ENCODE measurements around the gene PAIP1.
"Not testable (repeated sequence)": the region's sequence is repeated elsewhere in the genome, so short reads cannot be mapped to it uniquely, and the experiment has no call there.

Gene PAIP1

DNA sequence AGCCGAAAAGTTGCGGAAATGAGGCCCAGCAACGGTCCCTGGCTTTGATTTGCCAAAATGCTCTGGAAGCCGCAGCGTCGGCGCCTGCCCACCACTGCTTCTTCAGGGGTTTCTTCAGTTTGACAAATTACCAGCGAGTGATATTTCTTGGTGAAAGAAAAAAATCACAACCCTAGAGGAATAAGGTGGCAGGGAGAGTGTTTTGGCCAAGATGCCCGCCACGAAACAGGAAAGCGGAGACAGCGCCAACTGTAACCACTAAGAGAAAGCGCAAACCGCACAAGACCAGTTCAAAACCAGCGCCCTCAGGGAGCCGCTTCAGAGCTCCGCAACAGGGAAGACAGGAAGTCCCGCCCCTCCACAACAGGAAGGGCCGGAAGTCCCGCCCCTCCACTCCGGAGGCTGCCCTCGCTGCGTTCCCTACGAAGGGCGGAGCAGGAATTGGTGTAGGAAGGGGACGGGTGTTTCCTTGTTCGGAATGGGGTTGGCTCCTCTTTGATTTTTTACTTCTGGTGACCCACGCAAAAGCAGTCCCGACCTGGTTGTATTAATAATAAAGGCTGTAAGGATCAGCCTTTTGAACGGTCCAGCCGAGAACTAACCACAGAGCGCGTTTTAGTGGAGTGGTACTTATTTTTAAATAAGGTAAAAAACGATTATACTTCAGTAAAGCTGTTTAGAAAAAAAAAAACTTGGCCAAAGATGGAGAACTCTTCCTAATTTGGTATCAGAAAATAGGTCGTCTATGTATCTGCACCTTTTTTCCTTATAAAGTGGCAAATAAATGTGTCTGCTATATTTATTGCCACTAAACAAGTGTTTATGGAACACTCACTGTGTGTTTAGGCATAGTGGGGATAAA, 41.8 kb downstream of the PAIP1 start, which contains the start of gene C5orf34:
C5orf34 (minus strand) TSS at position 333 of the 862 bp plus-strand sequence. CDS start 5,809 bp downstream, outside the sequence.
- ATAC-seq (peak; percentile 98), DNase-seq (peak; percentile 98)
- Mint-ChIP-seq H3K4me1 (peaks cover 28% of the 10 kb centered on the region), H3K27me3 (no peaks in the 10 kb centered on the region), H3K27ac (peak within 1 kb of the TSS; percentile 95), H3K9me3 (no peaks in the 10 kb centered on the region), H3K36me3 (ENCODE audit: low read depth) (peaks cover 14% of the 10 kb centered on the region), H3K4me3 (peak within 1 kb of the TSS; percentile 91)

DNA sequence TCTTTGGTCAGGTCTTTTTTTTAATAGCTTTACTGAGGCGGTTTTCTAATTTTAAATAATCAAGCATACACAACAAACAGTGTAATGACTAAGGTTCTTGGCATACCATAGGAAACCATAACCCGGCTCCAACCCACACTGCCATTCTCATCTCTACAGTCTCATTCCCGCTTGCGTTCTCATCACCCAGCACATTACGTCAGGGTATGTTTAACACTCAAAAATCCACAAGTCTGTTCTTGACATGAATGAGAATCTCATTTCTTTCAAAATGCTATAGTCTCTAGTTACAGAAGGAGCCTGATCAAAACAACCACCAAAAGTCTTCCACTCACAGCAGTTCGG, 42.4 kb downstream of the PAIP1 start:
- Mint-ChIP-seq H3K4me1 (peaks cover 28% of the 10 kb centered on the region), H3K36me3 (ENCODE audit: low read depth) (peaks cover 14% of the 10 kb centered on the region), H3K27ac (peak overlapping the region; percentile 95), H3K27me3 (no peaks in the 10 kb centered on the region), H3K4me3 (peak overlapping the region; percentile 91), H3K9me3 (no peaks in the 10 kb centered on the region)
- DNase-seq (no peak), ATAC-seq (peak; percentile 75)

DNA sequence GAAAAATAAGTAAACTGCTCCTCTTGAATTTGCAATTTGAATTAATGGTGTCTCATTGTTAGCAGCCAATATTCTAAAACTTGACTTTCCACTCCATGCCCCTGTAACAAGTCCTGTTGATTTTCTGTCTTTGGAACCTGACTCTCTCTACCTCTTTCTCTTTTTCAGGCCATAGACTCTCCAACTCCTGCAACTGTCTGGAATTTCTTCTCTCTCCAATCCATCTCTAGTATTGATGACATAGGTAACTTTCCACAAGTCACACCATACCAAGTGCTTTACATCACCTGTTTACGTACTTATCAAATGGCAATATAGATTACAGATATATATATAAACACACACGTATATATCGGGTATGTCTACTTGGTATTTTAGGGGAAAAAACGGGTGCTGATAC, 42.9 kb downstream of the PAIP1 start:
- no peaks in the 10 kb centered on the region for H3K9me3 Mint-ChIP-seq
- H3K4me1 Mint-ChIP-seq = peaks cover 28% of the 10 kb centered on the region
- peak overlapping the region; percentile 95 for H3K27ac Mint-ChIP-seq
- peak overlapping the region; percentile 91 for H3K4me3 Mint-ChIP-seq
- no peaks in the 10 kb centered on the region for H3K27me3 Mint-ChIP-seq
- peaks cover 16% of the 10 kb centered on the region for H3K36me3 Mint-ChIP-seq (ENCODE audit: low read depth)
- ATAC-seq = no peak
- DNase-seq = no peak

DNA sequence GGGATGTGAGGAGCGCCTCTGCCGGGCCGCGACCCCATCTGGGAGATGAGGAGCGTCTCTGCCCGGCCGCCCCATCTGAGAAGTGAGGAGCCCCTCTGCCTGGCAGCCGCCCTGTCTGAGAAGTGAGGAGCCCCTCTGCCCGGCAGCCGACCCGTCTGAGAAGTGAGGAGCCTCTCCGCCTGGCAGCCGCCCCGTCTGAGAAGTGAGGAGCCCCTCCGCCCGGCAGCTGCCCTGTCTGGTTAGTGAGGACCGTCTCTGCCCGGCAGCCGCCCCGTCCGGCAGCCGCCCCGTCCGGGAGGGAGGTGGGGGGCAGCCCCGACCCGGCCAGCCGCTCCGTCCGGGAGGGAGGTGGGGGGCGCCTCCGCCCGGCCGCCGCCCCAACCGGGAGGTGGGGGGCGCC, 45.8 kb downstream of the PAIP1 start:
- not testable (repeated sequence) for ATAC-seq, H3K27me3 Mint-ChIP-seq, H3K4me3 Mint-ChIP-seq, H3K27ac Mint-ChIP-seq, DNase-seq, H3K9me3 Mint-ChIP-seq
- Mint-ChIP-seq H3K36me3 (ENCODE audit: low read depth) (peaks cover 21% of the 10 kb centered on the region), H3K4me1 (peaks cover 26% of the 10 kb centered on the region)

DNA sequence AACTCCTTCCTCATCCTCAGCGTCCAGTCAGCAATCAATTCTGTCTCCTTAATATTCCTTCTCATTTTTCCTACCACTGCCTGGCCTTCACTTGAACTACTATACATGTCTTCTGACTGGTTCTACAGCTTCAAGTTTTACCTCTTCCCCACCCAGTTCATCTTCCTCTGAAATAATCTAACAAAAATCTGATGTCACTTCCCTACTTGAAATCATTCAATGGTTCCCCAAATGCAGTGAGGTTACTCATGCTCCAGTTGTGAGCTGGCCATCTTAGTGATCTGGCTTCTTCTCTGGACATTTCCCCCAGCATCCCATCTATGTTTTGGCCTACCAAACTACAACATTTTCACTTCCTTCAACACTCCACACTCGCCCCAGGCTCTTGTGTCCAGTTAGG, 58.3 kb downstream of the PAIP1 start:
- no peaks in the 10 kb centered on the region for H3K9me3 Mint-ChIP-seq
- H3K4me3 Mint-ChIP-seq = no peak overlapping the region
- no peak for DNase-seq
- H3K27ac Mint-ChIP-seq = no peak overlapping the region
- ATAC-seq = no peak
- H3K27me3 Mint-ChIP-seq = no peaks in the 10 kb centered on the region
- H3K4me1 Mint-ChIP-seq = no peaks in the 10 kb centered on the region
- peaks cover 22% of the 10 kb centered on the region for H3K36me3 Mint-ChIP-seq (ENCODE audit: low read depth)

DNA sequence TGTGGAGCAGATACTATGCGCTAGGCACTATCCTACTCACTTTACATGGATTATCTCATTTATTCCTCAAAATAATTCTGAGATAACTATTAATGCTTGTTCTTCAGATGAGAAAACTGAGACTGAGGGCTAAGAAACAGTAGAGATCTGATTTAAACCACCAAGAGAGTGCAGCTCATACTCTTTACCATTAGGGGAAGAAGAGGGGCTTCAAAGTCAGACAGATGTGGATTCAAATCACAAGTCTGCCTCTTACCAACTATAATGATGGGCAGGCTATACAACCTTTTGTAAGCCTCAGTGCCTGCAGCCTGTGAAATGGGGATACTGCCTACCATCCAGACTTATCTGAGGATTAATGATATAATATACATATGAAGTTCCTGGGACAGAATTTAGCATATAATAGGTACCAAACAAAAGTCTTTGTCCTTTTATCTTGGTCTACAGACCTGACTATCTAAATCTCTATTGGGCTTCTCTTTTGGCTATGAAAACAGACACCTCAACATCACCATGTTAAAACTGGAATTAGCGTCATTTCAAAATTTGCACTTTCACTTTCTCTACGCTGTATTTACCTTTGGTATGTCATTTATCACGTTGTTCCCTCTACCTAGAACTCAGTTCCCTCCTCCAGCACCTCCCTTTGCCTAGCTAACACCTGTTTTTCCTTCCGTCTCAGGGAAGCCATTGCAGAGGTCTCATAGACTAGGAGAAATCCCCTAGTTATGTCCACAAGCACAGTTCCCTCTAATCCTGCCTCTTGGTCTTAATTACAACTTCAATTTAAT, 59.4 kb downstream of the PAIP1 start:
- Mint-ChIP-seq H3K4me3 (no peak overlapping the region), H3K27me3 (no peaks in the 10 kb centered on the region), H3K9me3 (no peaks in the 10 kb centered on the region), H3K36me3 (ENCODE audit: low read depth) (peaks cover 17% of the 10 kb centered on the region), H3K27ac (no peak overlapping the region), H3K4me1 (no peaks in the 10 kb centered on the region)
- ATAC-seq (no peak), DNase-seq (no peak)

DNA sequence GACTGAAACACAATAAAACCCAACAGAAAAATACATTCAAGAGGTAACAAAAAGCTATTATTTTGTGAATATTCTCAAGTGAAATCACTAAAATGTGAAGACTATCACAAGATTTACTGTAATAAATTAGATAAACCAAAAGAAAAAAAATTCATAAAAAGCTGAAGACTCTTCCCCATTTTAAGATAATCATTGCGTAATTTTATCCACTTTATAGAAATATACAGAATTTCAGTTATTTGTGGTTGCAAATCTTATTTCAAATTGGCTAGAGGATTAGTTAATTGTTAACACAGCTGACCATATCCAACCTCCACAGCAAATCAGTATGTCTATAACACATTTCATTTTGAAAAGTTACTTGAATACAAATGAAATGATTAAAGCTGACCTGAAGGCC, 65.6 kb downstream of the PAIP1 start:
- Mint-ChIP-seq H3K36me3 (ENCODE audit: low read depth) (peaks cover 26% of the 10 kb centered on the region), H3K9me3 (no peaks in the 10 kb centered on the region)

DNA sequence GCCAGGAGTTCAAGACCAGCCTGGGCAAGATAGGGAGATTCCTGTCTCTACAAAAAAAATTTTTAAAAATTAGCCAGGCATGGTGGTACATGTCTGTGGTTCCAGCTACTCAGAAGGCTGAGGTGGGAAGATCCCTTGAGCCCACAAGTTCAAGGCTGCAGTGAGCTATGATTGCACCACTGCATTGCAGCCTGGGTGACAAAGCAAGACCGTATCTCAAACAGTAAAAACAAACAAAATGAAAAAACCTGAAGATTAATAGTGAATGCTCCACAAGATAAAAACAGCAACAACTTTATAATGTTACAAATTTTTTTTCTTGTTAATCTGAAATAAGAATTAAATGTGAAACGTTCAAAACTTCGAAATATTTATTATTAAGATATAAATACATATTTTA, 70.5 kb downstream of the PAIP1 start:
- Mint-ChIP-seq H3K9me3 (no peaks in the 10 kb centered on the region), H3K27me3 (peaks cover 2% of the 10 kb centered on the region), H3K4me3 (no peak overlapping the region), H3K36me3 (ENCODE audit: low read depth) (peaks cover 31% of the 10 kb centered on the region), H3K27ac (peak overlapping the region; percentile 99), H3K4me1 (peaks cover 39% of the 10 kb centered on the region)
- ATAC-seq (no peak), DNase-seq (no peak)

More for the DNA sequence above, 65.6 kb downstream of the PAIP1 start:
- H3K4me3 Mint-ChIP-seq = no peak overlapping the region
- ATAC-seq = no peak
- peaks cover under 1% of the 10 kb centered on the region for H3K4me1 Mint-ChIP-seq
- no peak for DNase-seq
- H3K27me3 Mint-ChIP-seq = no peaks in the 10 kb centered on the region
- H3K27ac Mint-ChIP-seq = no peak overlapping the region

DNA sequence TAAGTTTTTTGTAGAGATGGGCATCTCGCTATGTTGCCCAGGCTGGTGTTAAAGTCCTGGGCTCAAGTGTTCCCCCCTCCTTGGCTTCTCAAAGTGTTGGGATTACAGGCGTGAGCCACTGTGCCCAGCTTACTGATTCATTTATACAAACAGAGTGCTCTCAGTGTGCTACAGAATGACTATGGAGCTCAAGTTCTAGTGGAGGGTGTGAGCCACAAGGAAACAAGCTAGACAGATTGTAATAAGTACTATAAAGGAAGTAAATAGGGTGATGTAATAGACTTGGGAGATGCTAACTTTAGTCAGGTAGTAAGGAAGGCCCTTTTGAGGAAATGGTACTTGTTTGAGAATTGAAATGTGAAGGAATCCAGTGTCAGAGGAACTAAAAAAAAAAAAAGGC, 71.5 kb downstream of the PAIP1 start:
- peaks cover 2% of the 10 kb centered on the region for H3K27me3 Mint-ChIP-seq
- ATAC-seq (no peak), DNase-seq (no peak)
- peaks cover 33% of the 10 kb centered on the region for H3K36me3 Mint-ChIP-seq (ENCODE audit: low read depth)
- no peaks in the 10 kb centered on the region for H3K9me3 Mint-ChIP-seq
- H3K4me1 Mint-ChIP-seq = peaks cover 41% of the 10 kb centered on the region
- peak overlapping the region; percentile 95 for H3K4me3 Mint-ChIP-seq
- peak overlapping the region; percentile 99 for H3K27ac Mint-ChIP-seq

DNA sequence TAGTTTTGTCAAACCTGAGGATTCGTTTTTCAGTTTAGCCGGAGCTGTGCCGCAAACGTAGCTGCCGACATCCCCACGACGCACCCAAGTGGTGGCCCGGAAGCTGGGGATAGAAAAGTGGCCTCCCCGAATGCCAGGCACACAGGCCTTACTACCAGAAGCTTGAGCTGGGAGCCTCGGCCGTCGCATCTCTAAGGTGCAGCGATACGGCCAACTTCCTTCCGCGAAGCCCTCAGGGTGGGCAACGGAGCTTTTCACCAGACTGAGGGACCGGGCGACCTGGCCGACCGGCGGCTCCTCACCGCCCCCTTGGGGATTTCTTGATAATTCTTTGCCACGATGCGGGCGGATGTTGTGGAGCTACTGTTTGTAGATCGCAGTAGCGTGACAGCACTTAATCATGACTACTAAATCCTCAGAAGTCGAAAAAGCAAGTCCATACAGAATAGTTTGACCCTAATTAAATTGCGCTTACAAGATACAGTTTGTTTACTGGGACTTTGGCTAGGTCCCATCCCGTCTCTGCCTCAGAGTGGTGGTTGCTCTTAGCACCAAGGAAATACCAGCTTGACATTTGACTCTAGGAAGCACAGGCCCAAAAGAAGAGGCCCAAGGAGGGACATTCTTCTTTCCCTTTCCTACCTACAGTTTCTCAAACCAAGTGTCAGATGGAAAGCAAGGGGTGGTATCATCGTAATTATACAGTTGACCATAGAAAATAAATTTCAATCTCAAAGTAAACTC, 72.6 kb downstream of the PAIP1 start:
- ATAC-seq (peak; percentile 73), DNase-seq (peak; percentile 86)
- Mint-ChIP-seq H3K4me1 (peaks cover 48% of the 10 kb centered on the region), H3K4me3 (peak overlapping the region; percentile 95), H3K9me3 (no peaks in the 10 kb centered on the region), H3K36me3 (ENCODE audit: low read depth) (peaks cover 28% of the 10 kb centered on the region), H3K27ac (peak overlapping the region; percentile 99), H3K27me3 (peaks cover 2% of the 10 kb centered on the region)

DNA sequence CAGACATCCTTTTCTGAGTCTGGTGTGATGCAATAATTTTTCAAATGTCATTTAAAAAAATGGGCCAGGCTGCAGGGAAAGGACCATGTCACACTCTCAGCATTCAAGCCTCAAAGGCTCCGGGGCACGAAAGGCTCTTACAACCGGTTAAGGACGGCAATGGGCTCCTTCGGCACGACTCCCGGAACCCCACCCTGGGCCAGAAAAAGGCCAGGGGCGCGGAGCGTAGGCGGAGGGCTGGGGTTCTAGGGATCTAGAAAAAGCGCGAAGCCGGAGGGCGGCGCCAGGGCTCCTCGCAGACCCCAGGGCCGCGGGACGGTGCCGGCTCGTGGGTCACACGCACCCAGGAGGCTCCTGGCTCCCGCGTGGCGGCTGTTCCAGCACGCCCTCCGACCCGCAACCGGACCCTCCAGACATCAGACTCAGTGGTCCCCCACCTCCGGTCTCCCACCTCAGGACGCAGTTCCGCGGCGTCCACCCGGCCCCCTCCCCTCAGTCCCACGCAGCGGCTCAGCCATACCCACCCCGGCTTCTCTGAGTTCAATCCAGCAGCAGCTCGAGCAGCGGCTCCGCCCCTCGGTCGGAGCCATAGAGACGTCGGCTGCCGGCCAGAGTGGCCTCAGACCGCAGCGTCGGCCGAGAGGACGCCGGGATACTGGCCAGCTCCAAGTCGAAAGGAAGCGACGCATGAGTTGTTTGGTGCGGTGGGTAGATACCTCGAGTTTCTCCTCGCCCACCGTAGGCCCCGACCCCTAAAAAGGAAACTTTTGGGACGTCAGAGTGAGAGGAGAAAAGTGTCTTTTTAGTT, 73.4 kb downstream of the PAIP1 start, which contains the start of gene TMEM267:
TMEM267 (minus strand) TSS at position 568 of the 808 bp plus-strand sequence. CDS start 29,896 bp downstream, outside the sequence.
- Mint-ChIP-seq H3K36me3 (ENCODE audit: low read depth) (peaks cover 26% of the 10 kb centered on the region), H3K9me3 (no peaks in the 10 kb centered on the region), H3K27ac (peak within 1 kb of the TSS; percentile 99), H3K4me3 (peak within 1 kb of the TSS; percentile 95), H3K27me3 (peaks cover 2% of the 10 kb centered on the region), H3K4me1 (peaks cover 48% of the 10 kb centered on the region)
- DNase-seq (peak; percentile 84), ATAC-seq (peak; percentile 87)

DNA sequence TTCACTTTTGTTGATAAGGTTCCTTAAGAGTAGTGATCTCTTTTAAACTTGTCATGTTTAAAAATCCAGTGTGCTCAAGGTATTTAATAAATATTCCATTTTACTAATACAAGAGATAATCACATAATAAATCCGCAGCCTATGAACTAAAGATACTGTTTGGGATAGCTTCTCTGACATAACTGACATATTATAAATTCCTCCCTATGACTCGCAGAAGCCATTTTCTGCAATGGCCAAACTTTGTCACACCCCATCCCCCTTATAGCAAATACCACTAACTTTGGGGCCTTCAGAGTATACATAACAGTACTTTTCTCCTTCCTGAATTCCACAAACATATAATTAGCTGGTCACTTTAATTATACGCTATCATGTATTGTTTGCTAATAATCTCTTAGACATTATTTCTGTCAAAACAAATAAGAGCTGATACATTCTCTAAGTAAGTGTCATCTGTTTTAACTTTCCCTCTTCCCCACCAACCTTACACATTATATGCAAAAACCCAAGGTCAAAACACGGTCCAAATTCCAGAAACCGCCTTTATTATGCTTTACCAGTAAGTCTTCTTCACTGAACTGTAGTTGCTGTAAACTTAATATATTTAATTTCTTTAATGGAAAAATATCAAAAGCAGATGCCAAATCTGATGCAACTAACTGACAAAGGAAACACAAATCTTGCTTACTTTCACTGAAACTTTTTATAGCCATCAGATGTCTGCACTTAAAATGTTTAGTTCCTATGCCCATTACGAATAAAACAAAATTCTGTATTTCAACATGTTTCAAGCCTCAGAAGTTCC, 74.2 kb downstream of the PAIP1 start:
- no peak for DNase-seq

More for the DNA sequence above, 74.2 kb downstream of the PAIP1 start:
- Mint-ChIP-seq H3K27me3 (peaks cover 2% of the 10 kb centered on the region), H3K9me3 (no peaks in the 10 kb centered on the region), H3K4me3 (peak overlapping the region; percentile 95), H3K27ac (peak overlapping the region; percentile 99), H3K36me3 (ENCODE audit: low read depth) (peaks cover 32% of the 10 kb centered on the region), H3K4me1 (peaks cover 48% of the 10 kb centered on the region)
- ATAC-seq = no peak
